ENCODE results near the gene SH3GL2. TPM values are rescaled to one million over a fixed set of nuclear protein-coding genes. Genes with fewer than 3 reads are reported as not detected.

The SH3GL2 gene
- total RNA-seq, 2 donors from 2014 or later, result not detected

- H3K27ac Mint-ChIP-seq, result no peak overlapping the region
- no peaks in the 10 kb centered on the region for H3K36me3 Mint-ChIP-seq (ENCODE audit: low read depth)
- H3K4me1 Mint-ChIP-seq, result no peaks in the 10 kb centered on the region
- no peak for ATAC-seq
- no peaks in the 10 kb centered on the region for H3K9me3 ChIP-seq (ENCODE audit: control insufficient read depth, low read length, poor library complexity, severe bottlenecking)
- no peak overlapping the region for H3K4me3 Mint-ChIP-seq
- DNase-seq, result no peak
- H3K27me3 Mint-ChIP-seq, result no peaks in the 10 kb centered on the region
These were observed 140.2 kb downstream of the SH3GL2 start for GRCh38 chr9:17719053-17719452.

GRCh38 chr9:17721954-17722353 lies 143.1 kb downstream of the SH3GL2 start:
- Mint-ChIP-seq H3K27ac (no peak overlapping the region), H3K36me3 (ENCODE audit: low read depth) (no peaks in the 10 kb centered on the region), H3K4me1 (no peaks in the 10 kb centered on the region), H3K27me3 (no peaks in the 10 kb centered on the region), H3K4me3 (no peak overlapping the region)
- ATAC-seq, result no peak
- H3K9me3 ChIP-seq (ENCODE audit: control insufficient read depth, low read length, poor library complexity, severe bottlenecking), result no peaks in the 10 kb centered on the region
- no peak for DNase-seq

GRCh38 chr9:17723656-17724055 lies 144.8 kb downstream of the SH3GL2 start:
- no peaks in the 10 kb centered on the region for H3K4me1 Mint-ChIP-seq
- no peaks in the 10 kb centered on the region for H3K9me3 ChIP-seq (ENCODE audit: control insufficient read depth, low read length, poor library complexity, severe bottlenecking)
- no peak for ATAC-seq
- H3K27ac Mint-ChIP-seq, result no peak overlapping the region
- no peaks in the 10 kb centered on the region for H3K27me3 Mint-ChIP-seq
- DNase-seq, result no peak
- H3K36me3 Mint-ChIP-seq (ENCODE audit: low read depth), result no peaks in the 10 kb centered on the region
- H3K4me3 Mint-ChIP-seq, result no peak overlapping the region

- H3K9me3 ChIP-seq (ENCODE audit: control insufficient read depth, low read length, poor library complexity, severe bottlenecking), result no peaks in the 10 kb centered on the region
- Mint-ChIP-seq H3K27ac (no peak overlapping the region), H3K36me3 (ENCODE audit: low read depth) (no peaks in the 10 kb centered on the region), H3K27me3 (no peaks in the 10 kb centered on the region), H3K4me3 (no peak overlapping the region), H3K4me1 (no peaks in the 10 kb centered on the region)
- DNase-seq (no peak), ATAC-seq (no peak)
These were observed 146.6 kb downstream of the SH3GL2 start for GRCh38 chr9:17725399-17726010.

- ATAC-seq (no peak), DNase-seq (no peak)
- Mint-ChIP-seq H3K4me1 (no peaks in the 10 kb centered on the region), H3K4me3 (no peak overlapping the region), H3K27me3 (no peaks in the 10 kb centered on the region), H3K36me3 (ENCODE audit: low read depth) (no peaks in the 10 kb centered on the region), H3K27ac (no peak overlapping the region)
- H3K9me3 ChIP-seq (ENCODE audit: control insufficient read depth, low read length, poor library complexity, severe bottlenecking), result no peaks in the 10 kb centered on the region
These were observed 147.4 kb downstream of the SH3GL2 start for GRCh38 chr9:17726298-17726697.

GRCh38 chr9:17730899-17731298 lies 152.0 kb downstream of the SH3GL2 start:
- no peak for DNase-seq
- H3K4me3 Mint-ChIP-seq, result no peak overlapping the region
- no peaks in the 10 kb centered on the region for H3K27me3 Mint-ChIP-seq
- no peaks in the 10 kb centered on the region for H3K36me3 Mint-ChIP-seq (ENCODE audit: low read depth)
- no peaks in the 10 kb centered on the region for H3K4me1 Mint-ChIP-seq
- H3K9me3 ChIP-seq (ENCODE audit: control insufficient read depth, low read length, poor library complexity, severe bottlenecking), result no peaks in the 10 kb centered on the region
- no peak for ATAC-seq
- no peak overlapping the region for H3K27ac Mint-ChIP-seq

GRCh38 chr9:17731308-17731707 lies 152.4 kb downstream of the SH3GL2 start:
- no peak for ATAC-seq
- DNase-seq, result no peak
- no peaks in the 10 kb centered on the region for H3K4me1 Mint-ChIP-seq
- no peaks in the 10 kb centered on the region for H3K27me3 Mint-ChIP-seq
- no peak overlapping the region for H3K4me3 Mint-ChIP-seq
- no peak overlapping the region for H3K27ac Mint-ChIP-seq
- no peaks in the 10 kb centered on the region for H3K36me3 Mint-ChIP-seq (ENCODE audit: low read depth)
- no peaks in the 10 kb centered on the region for H3K9me3 ChIP-seq (ENCODE audit: control insufficient read depth, low read length, poor library complexity, severe bottlenecking)

- no peaks in the 10 kb centered on the region for H3K27me3 Mint-ChIP-seq
- no peak overlapping the region for H3K4me3 Mint-ChIP-seq
These were observed 155.8 kb downstream of the SH3GL2 start for GRCh38 chr9:17734674-17735073.

GRCh38 chr9:17735859-17736258 lies 157.0 kb downstream of the SH3GL2 start:
- Mint-ChIP-seq H3K27ac (no peak overlapping the region), H3K4me3 (no peak overlapping the region)
- DNase-seq, result no peak

More at GRCh38 chr9:17734674-17735073, 155.8 kb downstream of the SH3GL2 start:
- no peaks in the 10 kb centered on the region for H3K9me3 ChIP-seq (ENCODE audit: control insufficient read depth, low read length, poor library complexity, severe bottlenecking)
- ATAC-seq (no peak), DNase-seq (no peak)
- no peaks in the 10 kb centered on the region for H3K4me1 Mint-ChIP-seq
- no peak overlapping the region for H3K27ac Mint-ChIP-seq
- H3K36me3 Mint-ChIP-seq (ENCODE audit: low read depth), result no peaks in the 10 kb centered on the region

GRCh38 chr9:17739022-17739421 lies 160.2 kb downstream of the SH3GL2 start:
- no peak for ATAC-seq
- Mint-ChIP-seq H3K4me3 (no peak overlapping the region), H3K27ac (no peak overlapping the region), H3K36me3 (ENCODE audit: low read depth) (no peaks in the 10 kb centered on the region), H3K4me1 (no peaks in the 10 kb centered on the region), H3K27me3 (no peaks in the 10 kb centered on the region)
- no peak for DNase-seq
- no peaks in the 10 kb centered on the region for H3K9me3 ChIP-seq (ENCODE audit: control insufficient read depth, low read length, poor library complexity, severe bottlenecking)

More at GRCh38 chr9:17735859-17736258, 157.0 kb downstream of the SH3GL2 start:
- H3K27me3 Mint-ChIP-seq, result no peaks in the 10 kb centered on the region
- H3K9me3 ChIP-seq (ENCODE audit: control insufficient read depth, low read length, poor library complexity, severe bottlenecking), result no peaks in the 10 kb centered on the region
- H3K4me1 Mint-ChIP-seq, result no peaks in the 10 kb centered on the region
- no peak for ATAC-seq
- H3K36me3 Mint-ChIP-seq (ENCODE audit: low read depth), result no peaks in the 10 kb centered on the region

GRCh38 chr9:17739736-17740135 lies 160.9 kb downstream of the SH3GL2 start:
- no peak overlapping the region for H3K27ac Mint-ChIP-seq
- no peak for DNase-seq
- no peak for ATAC-seq
- no peaks in the 10 kb centered on the region for H3K4me1 Mint-ChIP-seq
- no peaks in the 10 kb centered on the region for H3K36me3 Mint-ChIP-seq (ENCODE audit: low read depth)
- H3K4me3 Mint-ChIP-seq, result no peak overlapping the region
- no peaks in the 10 kb centered on the region for H3K9me3 ChIP-seq (ENCODE audit: control insufficient read depth, low read length, poor library complexity, severe bottlenecking)
- H3K27me3 Mint-ChIP-seq, result no peaks in the 10 kb centered on the region

- H3K36me3 Mint-ChIP-seq (ENCODE audit: low read depth), result no peaks in the 10 kb centered on the region
- H3K27ac Mint-ChIP-seq, result no peak overlapping the region
- ATAC-seq, result no peak
- DNase-seq, result no peak
- no peaks in the 10 kb centered on the region for H3K27me3 Mint-ChIP-seq
- H3K4me1 Mint-ChIP-seq, result no peaks in the 10 kb centered on the region
- H3K9me3 ChIP-seq (ENCODE audit: control insufficient read depth, low read length, poor library complexity, severe bottlenecking), result no peaks in the 10 kb centered on the region
- no peak overlapping the region for H3K4me3 Mint-ChIP-seq
These were observed 163.2 kb downstream of the SH3GL2 start for GRCh38 chr9:17742067-17742466.

GRCh38 chr9:17744786-17745185 lies 165.9 kb downstream of the SH3GL2 start:
- ATAC-seq (no peak), DNase-seq (no peak)
- Mint-ChIP-seq H3K36me3 (ENCODE audit: low read depth) (no peaks in the 10 kb centered on the region), H3K27ac (no peak overlapping the region), H3K27me3 (no peaks in the 10 kb centered on the region), H3K4me3 (no peak overlapping the region), H3K4me1 (no peaks in the 10 kb centered on the region)
- no peaks in the 10 kb centered on the region for H3K9me3 ChIP-seq (ENCODE audit: control insufficient read depth, low read length, poor library complexity, severe bottlenecking)

- Mint-ChIP-seq H3K4me3 (no peak overlapping the region), H3K27me3 (no peaks in the 10 kb centered on the region), H3K4me1 (no peaks in the 10 kb centered on the region), H3K27ac (no peak overlapping the region), H3K36me3 (ENCODE audit: low read depth) (no peaks in the 10 kb centered on the region)
- DNase-seq (no peak), ATAC-seq (no peak)
- no peaks in the 10 kb centered on the region for H3K9me3 ChIP-seq (ENCODE audit: control insufficient read depth, low read length, poor library complexity, severe bottlenecking)
These were observed 171.4 kb downstream of the SH3GL2 start for GRCh38 chr9:17750269-17750668.
